IPS DF 4.7 (cell line): ENCODE data around the gene GLT6D1.
"Not testable (repeated sequence)": the region's sequence is repeated elsewhere in the genome, so short reads cannot be mapped to it uniquely, and the experiment has no call there.

Source experiments
- DNase-seq: peaks from one replicate; pipeline ENCODE4 v3.0.0-alpha.2; 2013; ENCODE audit warnings: low spot score; ENCODE audit errors: extremely low read depth

GLT6D1 gene

DNA sequence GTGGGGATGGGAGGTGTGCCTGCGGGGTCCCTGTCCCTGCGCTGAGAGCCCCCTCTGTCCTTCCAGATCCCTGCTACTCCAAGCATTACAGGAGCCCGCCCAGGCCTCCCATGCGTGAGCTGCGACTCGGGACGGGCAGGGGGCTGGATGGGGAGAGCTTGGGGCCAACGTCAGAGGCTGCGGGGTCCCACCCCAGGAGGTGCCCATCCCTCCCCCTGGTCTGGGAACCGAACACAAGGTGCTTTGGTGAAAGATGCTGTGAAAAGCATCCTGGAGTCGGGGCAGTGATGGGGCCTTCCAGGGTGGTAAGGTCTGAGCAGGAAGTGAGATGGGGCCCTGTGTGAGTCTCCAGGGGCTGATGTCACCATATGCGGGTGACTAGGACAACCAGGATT is 26.5 kb upstream of the GLT6D1 start:
- no peak for DNase-seq

DNA sequence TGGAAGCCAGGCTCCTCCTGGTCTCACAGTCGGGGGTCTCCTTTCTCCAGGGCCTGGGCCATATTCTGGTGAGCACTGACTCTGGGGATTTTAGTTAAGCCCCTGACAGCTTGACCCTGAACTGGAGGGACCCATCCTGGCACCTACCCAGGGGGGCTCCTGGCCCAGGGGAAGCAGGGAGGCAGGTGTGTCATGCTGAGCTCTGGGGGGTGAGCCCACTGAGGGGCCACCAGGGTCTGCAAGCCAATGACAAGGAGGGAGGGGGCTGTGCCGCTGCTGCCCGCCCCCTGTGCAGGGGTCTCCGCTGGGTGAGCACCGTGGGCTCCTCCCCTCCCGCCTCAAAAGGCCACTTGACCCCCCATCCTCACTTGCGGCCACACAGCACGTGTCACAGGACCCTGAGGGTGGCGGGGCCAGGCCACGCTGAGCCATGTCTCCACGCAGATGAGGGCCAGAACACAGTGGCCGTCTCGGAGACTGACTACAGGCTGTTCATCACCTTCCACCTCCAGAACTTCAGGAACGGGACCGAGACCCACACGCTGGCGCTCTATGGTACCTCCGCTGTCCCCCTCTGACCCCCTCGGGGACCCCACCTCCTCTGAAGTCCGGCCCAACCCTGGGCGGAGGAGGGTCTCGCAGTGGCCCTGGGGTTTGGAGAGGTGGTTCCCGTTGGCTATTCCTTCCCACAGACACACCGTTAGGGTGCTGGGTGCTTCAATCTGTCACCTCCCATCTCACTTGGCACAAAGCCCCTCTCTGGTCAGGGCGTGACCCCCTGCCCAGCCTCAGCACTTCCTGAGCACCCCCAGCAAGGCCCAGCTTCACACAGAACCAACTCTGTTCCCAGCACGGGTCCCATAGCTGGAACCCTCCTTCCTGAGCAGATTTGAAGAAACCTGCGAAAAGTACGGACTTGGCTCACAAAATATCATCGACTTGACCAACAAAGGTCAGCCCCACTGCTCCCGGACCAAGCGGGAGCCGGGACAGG is 25.8 kb upstream of the GLT6D1 start:
- DNase-seq = no peak

DNA sequence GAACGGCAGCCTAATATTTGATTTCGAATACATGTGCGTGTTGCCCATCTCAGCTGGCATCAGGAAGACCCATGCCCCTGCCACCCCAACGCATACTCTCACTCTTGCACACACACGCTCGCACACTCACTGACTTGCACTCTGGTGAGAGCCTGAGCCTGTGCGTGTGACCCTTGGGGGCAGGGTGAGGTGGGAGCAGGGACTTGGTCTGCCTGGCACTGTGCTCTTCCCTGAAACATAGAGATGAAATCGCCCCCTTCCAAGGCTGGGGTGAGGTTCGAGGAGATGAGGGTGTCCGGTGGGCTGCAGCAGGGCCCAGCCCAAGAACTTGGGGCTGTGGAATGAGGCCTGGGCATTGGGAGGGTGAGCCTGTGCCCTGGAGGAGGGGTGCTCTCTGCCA is 24.9 kb upstream of the GLT6D1 start:
- DNase-seq = no peak

DNA sequence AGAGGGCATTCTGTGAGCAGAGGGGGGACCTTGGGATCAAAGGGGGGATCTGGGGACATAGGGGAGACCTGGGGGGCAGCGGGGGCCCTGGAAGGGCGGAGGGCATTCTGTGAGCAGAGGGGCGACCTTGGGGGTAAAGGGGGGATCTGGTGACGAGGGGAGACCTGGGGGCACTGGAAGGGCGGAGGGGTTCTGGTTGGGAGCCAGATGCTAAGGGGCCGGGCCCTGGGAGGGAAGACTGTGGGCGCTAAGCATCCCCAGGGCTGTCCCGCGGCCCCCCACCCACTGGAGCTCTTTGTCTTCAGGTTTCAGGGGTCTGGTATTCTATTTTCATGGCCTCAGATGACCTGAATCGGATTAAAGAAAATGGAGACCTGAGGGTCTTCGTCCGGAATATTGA is 24.5 kb upstream of the GLT6D1 start:
- DNase-seq = no peak

DNA sequence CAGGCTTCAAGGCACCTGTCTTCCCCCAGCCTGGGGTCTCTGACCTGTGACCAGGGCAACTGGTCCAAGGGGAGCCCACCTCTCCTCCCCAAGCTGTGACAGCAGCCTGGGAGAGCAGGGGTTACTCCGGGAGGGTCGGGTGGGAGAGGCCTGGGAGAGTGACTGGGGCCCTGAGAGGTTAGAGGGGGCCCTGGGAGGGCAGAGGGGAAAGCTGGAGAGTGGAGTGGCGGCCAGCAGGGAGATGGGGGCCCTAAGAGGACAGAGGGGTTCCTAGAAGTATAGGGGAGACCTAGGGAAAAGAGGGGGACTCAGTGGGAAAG is 24.1 kb upstream of the GLT6D1 start:
- no peak for DNase-seq

DNA sequence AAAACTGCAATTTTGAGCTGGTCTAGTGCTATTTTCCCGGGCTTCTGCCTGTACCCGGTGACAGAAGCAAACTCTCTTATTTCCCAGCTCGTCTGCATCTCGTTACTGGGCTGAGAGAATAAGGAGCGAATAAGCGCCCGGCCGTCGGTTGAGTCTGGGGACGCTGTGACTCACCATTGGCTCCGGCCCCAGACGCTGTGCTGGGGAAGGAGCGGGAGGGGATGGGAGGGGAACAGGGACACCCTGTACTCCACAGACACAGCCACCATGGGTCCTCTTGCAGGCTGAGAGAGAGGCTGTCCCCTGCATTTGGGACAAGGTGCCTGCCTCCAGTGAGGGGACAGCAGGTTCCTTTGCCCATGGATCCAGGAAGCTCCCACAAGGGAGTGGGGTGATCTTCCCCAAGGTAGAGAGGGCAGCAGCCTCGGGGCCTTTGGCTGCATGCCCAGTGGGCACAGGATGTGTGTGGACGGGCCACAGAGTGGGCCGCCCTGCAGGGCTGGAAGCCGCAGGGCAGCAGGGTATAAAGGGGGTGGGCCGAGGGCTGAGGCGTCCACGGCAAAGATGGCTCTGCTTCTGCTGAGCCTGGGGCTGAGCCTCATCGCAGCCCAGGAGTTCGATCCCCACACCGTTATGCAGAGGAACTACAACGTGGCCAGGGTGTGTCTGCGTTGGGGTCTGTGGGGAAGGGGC is 23.6 kb upstream of the GLT6D1 start, which contains the start of gene LCN9:
Gene LCN9 (plus strand): TSS at position 552 of the 693 bp plus-strand sequence. CDS start 13 bp downstream, at position 565.
- no peak for DNase-seq

DNA sequence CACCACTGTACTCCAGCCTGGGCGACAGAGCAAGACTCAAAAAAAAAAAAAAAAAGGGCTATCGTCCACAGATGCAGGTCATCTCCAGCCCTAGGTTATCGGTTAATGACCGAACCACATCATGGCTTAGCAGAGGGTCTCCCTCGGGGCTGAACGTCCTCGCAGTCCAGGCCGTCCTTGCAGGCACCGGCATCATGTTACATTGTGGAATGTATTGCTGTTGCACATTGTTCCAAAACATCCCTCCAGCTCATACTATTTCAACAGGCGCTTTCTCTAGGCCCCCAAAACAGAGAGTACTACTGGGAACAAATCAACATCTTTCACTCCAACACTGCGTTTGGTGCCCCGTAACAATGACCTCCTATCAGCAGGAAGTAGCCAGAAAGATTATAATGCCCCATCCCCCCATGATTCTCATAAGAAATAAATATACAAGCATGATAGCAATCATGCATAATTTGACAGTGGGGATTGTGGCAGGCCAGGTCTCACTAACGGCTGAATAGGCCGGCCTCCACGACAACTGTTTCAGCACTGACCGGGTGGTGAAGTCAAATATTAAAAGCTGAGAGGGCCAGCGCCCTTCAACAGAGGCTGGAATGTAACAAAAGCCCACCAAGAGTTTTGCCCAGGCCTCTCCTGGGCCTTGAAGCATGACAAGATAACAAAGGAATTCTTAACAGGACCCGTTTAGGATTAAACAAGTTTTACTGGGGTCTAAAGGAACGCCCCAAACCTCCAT is 22.6 kb upstream of the GLT6D1 start:
- DNase-seq = no peak

DNA sequence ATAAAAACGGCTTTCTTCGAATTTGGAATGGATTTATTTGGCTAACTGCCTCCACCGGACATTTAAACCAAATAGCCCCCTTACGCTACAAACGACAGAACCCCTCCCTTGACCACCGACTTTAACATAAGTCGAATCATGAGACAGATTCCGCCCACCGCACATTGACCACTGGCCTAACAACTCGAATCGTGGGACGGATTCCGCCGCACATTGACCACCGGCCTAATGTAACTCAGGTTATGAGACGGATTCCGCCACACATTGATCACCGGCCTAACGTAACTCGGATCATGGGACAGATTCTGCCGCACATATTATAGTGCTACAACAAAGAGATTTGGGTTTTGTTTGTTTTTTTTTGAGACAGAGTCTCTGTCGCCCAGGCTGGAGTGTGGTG is 21.1 kb upstream of the GLT6D1 start:
- DNase-seq = no peak

DNA sequence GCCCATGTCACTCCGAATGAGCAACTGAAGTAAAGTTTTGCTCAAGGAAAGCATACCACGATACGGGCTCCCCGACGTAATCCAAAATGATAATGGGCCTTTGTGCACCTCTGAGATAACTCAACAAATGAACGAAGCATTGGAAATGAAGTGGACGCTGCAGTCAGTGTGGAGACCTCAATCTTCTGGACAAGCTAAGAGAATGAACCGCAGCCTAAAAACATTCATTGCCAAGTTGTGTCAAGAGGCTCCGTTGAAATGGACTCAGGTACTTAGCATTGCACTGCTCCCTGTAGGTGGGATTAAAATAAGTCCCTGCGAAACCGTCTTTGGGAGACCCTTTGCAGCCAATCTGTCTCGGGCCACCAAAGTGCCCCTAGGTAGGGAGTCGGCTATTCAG is 19.9 kb upstream of the GLT6D1 start:
- DNase-seq = no peak

DNA sequence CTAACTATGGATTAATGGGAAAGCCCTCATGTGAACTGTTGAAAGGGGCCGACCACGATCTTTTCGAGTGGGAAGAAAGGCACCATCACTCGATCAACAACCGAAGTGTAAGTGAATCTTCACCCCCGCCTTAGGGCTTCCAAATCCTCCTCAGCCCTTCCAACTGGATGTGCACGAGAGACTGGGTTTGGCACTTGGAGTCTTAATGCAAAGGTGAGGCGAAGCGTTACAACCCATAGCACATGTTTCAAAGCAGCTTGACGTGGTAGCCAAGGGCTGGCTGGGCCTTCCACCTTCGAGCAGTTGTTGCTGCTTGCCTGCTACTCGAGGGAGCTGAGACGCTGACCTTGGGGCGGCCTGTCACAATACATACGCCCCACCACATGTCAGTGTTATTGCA is 18.1 kb upstream of the GLT6D1 start:
- DNase-seq = no peak

DNA sequence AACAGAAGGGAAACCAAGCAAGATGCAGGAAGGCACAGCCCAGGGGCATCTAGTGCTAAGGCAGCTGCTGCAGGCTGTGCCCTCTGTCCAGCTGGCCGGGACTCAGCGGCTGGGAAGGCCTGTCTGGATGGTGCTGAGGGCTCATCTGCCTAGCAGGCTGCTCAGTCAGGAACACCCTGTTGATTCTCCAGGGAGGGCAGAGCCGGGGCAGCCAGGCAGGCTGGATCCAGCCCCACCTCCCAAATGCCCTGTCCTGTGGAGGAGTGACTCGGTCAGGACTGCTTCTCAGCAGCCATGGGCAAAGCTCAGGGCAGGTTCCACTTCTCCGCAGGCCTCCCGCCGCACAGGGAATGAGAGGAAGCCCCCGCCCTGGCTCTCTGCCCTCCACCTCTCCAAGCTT is 16.0 kb upstream of the GLT6D1 start:
- DNase-seq = no peak

DNA sequence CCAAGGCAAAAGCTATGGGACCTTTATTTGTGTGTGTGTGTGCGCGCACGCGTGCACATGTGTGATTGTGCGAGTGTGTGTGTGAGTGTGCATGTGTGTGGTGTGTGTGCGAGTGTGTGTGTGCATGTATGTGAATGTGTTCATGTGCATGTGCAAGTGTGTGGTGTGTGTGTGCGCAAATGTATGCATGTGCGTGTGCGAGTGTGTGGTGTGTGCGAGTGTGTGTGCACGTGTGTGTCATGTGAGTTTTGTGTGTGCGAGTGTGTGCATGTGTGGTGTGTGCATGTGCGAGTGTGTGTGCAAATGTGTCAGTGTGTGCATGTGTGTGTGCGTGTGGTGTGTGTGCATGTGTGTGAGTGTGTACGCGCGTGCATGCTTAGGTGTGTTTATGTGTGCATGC is 11.1 kb upstream of the GLT6D1 start:
- DNase-seq = no peak

DNA sequence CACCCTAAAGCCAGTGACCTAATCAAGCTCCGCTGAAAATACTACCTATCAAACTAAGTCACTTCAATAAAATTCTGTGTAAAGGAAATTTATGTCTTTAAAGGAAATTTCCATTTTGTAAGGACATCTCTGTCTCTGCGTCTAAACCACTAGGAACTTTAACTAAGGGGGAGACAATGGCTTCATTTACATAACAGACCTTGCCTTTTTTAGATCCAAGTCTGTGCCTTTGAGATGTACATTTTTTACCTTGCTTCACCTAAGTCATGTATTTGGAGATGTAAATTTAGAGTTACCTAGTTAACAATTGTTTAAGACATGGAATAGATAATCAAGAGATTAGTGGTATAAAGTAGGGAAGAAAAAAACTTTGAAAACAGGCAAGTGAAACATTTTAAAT is 10.2 kb upstream of the GLT6D1 start:
- no peak for DNase-seq

DNA sequence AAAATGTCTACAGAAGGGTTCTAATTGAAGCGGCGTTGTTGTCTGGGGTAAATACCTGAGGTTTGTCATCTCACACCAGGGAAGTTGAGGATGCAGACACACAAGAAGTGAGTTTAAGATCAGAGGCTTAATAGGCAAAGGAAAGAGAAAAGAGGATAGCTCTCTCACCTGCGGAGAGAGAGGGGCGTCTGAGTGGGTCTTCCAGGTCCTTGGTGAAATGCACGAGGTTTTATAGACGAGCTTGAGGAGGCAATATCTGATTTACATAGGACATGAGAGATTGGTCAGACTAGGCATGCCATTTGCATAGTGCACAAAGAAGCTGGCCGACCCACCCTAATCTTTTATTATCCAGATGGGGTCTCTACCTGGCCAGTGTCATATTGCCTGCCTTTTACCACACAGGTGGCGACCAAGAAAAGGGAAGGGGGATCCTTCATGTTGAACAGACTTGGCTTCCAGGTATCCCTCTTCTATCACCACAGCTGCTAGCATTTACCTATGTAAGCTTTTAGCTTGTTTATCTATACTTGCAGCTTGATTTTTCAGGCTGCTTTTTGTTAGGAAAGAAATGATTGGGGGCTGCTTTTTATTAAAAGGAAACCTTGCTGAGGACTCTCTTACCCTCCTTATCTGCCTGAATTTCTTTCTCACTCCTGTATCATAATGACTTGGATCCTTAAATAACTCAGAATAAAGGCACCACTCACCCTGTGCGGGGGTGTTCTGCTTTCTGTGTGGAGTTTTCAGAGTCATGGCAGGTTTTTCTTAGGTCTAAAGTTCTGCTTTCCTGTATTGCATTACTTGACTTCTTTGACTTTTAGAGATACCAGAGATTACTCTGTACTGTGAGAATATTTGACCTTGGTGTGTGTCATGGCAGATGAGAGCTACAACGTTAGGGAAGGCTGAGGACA is 9.4 kb upstream of the GLT6D1 start:
- DNase-seq = no peak

DNA sequence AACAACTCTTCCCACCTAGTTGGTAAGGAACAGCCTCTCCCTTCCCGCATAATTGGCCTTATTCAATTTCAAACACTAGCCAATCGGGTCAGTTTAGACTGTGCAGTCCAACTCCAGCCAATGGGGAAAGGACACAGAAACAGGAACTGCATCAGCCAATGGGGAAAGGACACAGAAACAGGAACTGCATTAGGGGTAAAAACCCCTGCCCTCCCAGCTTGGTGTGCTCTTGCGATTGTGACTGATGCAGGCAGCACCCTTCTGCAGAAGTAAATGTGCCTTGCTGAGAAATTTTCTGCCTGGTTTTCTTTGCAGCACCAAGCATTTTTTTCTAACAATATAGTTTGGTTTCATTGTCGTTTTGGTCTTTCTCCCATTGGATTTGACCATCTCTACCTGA is 8.5 kb upstream of the GLT6D1 start:
- DNase-seq = no peak

DNA sequence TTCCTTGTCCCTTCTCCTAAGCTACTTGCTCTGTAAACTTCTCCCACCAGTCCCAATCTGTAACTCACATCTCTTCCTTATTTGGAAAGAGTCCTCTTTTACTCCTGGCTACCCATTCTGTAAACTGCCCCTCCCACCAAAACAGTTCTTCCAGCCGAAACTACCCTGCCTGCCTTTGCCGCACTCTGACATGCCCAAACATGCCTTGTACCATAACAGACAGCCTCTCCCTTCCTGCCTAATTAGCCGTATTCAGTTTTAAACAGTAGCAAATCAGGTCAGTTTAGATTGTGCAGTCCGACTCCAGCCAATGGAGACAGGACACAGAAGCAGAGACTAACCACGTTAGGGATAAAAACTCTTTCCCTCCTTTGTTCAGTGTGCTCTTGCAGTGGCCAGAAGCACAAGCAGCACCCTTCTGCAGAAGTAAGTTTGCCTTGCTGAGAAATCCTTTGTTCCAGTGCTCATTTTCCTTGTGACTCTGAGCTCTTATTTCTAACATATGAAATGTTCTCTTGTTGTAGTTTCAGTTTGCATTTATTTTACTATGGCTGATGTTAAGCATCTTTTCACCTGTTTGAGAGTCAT is 5.4 kb upstream of the GLT6D1 start:
- DNase-seq = no peak

DNA sequence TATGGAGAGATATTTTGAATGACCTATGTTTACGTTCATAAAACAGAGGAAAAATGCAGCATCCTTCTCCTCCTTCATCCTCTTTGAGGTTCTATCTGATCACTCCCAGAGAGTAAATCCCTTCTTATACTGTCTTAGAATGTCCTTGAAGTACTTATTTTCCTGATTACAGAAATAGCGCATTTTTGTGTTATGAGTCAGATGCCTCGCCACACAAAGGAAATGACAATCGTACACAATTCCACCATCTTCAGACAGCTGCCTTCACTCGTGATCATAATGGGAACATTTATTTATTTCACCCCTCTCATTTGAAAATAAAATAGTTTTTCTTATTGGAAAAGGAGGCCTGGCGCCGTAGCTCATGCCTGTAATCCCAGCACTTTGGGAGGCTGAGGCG is 2.4 kb upstream of the GLT6D1 start:
- no peak for DNase-seq

DNA sequence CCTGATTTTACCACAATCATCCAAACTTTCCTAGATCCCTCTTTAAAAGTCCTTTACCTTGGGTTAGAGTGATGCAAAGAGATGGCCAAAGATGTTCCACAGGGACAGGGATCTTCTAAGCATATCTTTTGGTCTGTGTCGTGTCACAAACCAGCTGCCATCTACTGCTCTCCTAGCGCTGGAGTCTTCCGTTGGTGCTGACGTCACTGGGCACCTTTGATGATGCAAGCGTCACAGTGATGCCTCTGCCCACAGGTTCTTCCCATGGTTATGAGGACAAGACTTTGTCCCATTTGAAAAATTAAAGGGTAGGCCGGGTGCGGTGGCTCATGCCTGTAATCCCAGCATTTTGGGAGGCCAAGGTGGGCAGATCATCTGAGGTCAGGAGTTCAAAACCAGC is 1.7 kb upstream of the GLT6D1 start:
- DNase-seq = no peak

DNA sequence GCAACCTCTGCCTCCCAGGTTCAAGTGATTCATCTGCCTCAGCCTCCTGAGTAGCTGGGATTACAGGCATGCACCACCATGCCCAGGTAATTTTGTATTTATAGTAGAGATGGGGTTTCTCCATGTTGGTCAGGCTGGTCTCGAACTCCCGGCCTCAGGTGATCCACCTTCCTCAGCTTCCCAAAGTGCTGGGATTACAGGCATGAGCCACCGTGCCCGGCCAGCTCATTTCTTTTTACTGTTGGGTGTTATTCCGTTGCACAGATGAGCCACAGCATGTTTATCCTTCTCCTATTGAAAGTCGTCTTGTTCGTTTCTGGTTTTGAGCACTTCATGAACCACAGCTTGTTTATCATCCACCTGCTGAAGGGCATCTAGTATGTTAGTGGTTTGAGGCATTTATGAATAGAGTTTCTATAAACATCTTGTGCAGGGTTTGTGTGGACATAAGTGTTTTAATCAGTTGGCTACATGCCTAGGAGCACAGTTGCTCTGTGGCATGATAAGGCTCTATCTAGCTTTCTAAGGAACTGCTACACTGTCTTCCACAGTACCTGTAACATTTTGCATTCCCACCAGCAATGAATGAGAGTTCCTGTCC is 2.3 kb downstream of the GLT6D1 start:
- DNase-seq = not testable (repeated sequence)

DNA sequence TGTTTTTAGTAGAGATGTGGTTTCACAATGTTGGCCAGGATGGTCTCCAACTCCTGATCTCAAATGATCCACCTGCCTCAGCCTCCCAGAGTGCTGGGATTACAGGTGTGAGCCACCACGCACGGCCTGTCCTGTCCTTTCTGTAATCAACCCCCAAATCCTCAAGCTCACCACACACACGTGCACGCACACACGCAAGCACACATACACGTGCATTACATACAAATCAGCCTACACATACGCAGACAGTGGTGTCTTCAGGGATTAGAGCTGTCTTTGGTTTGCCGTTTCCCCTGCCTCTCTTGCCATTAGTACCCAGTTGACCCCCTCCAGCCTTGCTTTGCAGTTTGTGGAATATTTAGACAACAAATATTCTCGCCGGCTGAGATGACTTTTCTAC is 6.5 kb downstream of the GLT6D1 start:
- no peak for DNase-seq
